HG02870 (cell line): ENCODE results near the gene CD300E.

Experiments used
- ATAC-seq: cut with Tn5 transposase; IDR thresholded peaks from one replicate; pipeline ENCODE4 v1.9.1; 2021; ENCODE audit warnings: mild to moderate bottlenecking, moderate library complexity; ENCODE audit not compliant: unreplicated experiment

CD300E gene

GRCh38 chr17:74569020-74570003, 54.2 kb downstream of the CD300E start:
- ATAC-seq, result no peak

- no peak for ATAC-seq
Measured at GRCh38 chr17:74568106-74568873, 55.2 kb downstream of the CD300E start.

GRCh38 chr17:74567397-74567796, 56.1 kb downstream of the CD300E start, which contains the start of gene CD300H:
TSS of gene CD300H (minus strand) at chr17:74567509.
- ATAC-seq, result no peak

GRCh38 chr17:74566132-74566753, 57.3 kb downstream of the CD300E start:
- no peak for ATAC-seq

GRCh38 chr17:74565126-74565525, 58.4 kb downstream of the CD300E start:
- no peak for ATAC-seq

- ATAC-seq, result no peak
Measured at GRCh38 chr17:74563358-74563757, 60.2 kb downstream of the CD300E start.

- ATAC-seq, result no peak
Measured at GRCh38 chr17:74561586-74561985, 62.0 kb downstream of the CD300E start.
